WTC11 (cell line): Measurements from ENCODE around the gene MDN1. TPM values are rescaled to one million over a fixed set of nuclear protein-coding genes. Genes with fewer than 3 reads are reported as not detected.

ENCODE experiments used
- ATAC-seq: fragments of 200-7000 bp; cut with Tn5 transposase; 2 replicates; pipeline ENCODE4 v1.10.0; 2021; ENCODE audit warnings: mild to moderate bottlenecking, moderate library complexity
- CTCF ChIA-PET: fragments of 300-600 bp; sonication (Branson Sonifier 250); formaldehyde crosslinking; loops from one replicate; lab custom pipeline; 2021; ENCODE audit warnings: antibody characterized with exemption; lab: Charles Lee
- POLR2A ChIA-PET: fragments of 350-600 bp; sonication (Branson Sonifier 250); formaldehyde crosslinking; loops from one replicate; lab custom pipeline; 2021; ENCODE audit warnings: antibody characterized with exemption; lab: Charles Lee
- DNase-seq: peaks from one replicate; pipeline ENCODE4 v3.0.0; 2021; ENCODE audit warnings: low spot score
- H3K27ac Mint-ChIP-seq: 2 replicates; pipeline ENCODE4 v1.8.0; 2021; ENCODE audit warnings: mixed read lengths
- H3K27me3 Mint-ChIP-seq: 2 replicates; pipeline ENCODE4 v1.8.0; 2021; ENCODE audit warnings: low read depth, mild to moderate bottlenecking, moderate library complexity, mixed read lengths
- H3K36me3 Mint-ChIP-seq: 2 replicates; pipeline ENCODE4 v1.8.0; 2021; ENCODE audit warnings: mixed read lengths
- H3K4me1 Mint-ChIP-seq: 2 replicates; pipeline ENCODE4 v1.8.0; 2022; ENCODE audit warnings: mixed read lengths
- H3K4me3 Mint-ChIP-seq: 2 replicates; pipeline ENCODE4 v1.8.0; 2021; ENCODE audit warnings: mild to moderate bottlenecking, moderate library complexity, mixed read lengths
- H3K9me3 Mint-ChIP-seq: 2 replicates; pipeline ENCODE4 v1.8.0; 2021; ENCODE audit warnings: mixed read lengths
- ELF4 ChIP-seq: sonication (generic); formaldehyde crosslinking; IDR thresholded peaks from 2 replicates; pipeline ENCODE4 v1.8.1; 2022; ENCODE audit warnings: low read depth, mild to moderate bottlenecking, moderate library complexity, missing genetic modification reagents
- ERG ChIP-seq: fragments of 250-450 bp; sonication (Bioruptor Pico); IDR thresholded peaks from 2 replicates; pipeline ENCODE4 v1.8.0; 2021; ENCODE audit warnings: mild to moderate bottlenecking
- GRHL2 ChIP-seq: fragments of 250-450 bp; sonication (Bioruptor Pico); IDR thresholded peaks from 2 replicates; pipeline ENCODE4 v1.8.0; 2022; ENCODE audit warnings: mild to moderate bottlenecking, moderate library complexity; ENCODE audit not compliant: insufficient replicate concordance, severe bottlenecking
- IRF2 ChIP-seq: sonication (generic); formaldehyde crosslinking; IDR thresholded peaks from 2 replicates; pipeline ENCODE4 v1.8.0; 2022; ENCODE audit warnings: low read depth, missing genetic modification reagents, borderline replicate concordance
- NFE2L1 ChIP-seq: sonication (generic); formaldehyde crosslinking; IDR thresholded peaks from 2 replicates; pipeline ENCODE4 v1.8.1; 2023; ENCODE audit warnings: missing genetic modification reagents
- RELA ChIP-seq: sonication (generic); formaldehyde crosslinking; IDR thresholded peaks from 2 replicates; pipeline ENCODE4 v1.8.1; 2022; ENCODE audit warnings: missing genetic modification reagents, mild to moderate bottlenecking, borderline replicate concordance
- SOX15 ChIP-seq: fragments of 250-450 bp; sonication (Bioruptor Pico); IDR thresholded peaks from 2 replicates; pipeline ENCODE4 v1.9.0; 2021; ENCODE audit warnings: mild to moderate bottlenecking
- TCF7 ChIP-seq: sonication (generic); formaldehyde crosslinking; IDR thresholded peaks from 2 replicates; pipeline ENCODE4 v1.8.0; 2022; ENCODE audit warnings: mild to moderate bottlenecking, low read depth, missing genetic modification reagents, moderate library complexity
- USF1 ChIP-seq: sonication (generic); formaldehyde crosslinking; IDR thresholded peaks from 2 replicates; pipeline ENCODE4 v1.8.0; 2022; ENCODE audit warnings: mild to moderate bottlenecking, missing genetic modification reagents
- ZNF121 ChIP-seq: sonication (generic); formaldehyde crosslinking; IDR thresholded peaks from 2 replicates; pipeline ENCODE4 v1.8.0; 2023; ENCODE audit warnings: missing genetic modification reagents
- ZNF232 ChIP-seq: sonication (generic); formaldehyde crosslinking; IDR thresholded peaks from 2 replicates; pipeline ENCODE4 v1.8.0; 2022; ENCODE audit warnings: mild to moderate bottlenecking, missing genetic modification reagents
- ZNF396 ChIP-seq: fragments of 250-450 bp; sonication (Bioruptor Pico); IDR thresholded peaks from 2 replicates; pipeline ENCODE4 v1.8.0; 2021; ENCODE audit warnings: mild to moderate bottlenecking, moderate library complexity, borderline replicate concordance
- ZNF416 ChIP-seq: fragments of 250-450 bp; sonication (Bioruptor Pico); IDR thresholded peaks from 2 replicates; pipeline ENCODE4 v1.9.0; 2021; ENCODE audit warnings: mild to moderate bottlenecking, inconsistent platforms
- total RNA-seq: library from RNA; stranded (reverse); gene quantifications from 3 replicates; pipeline ENCODE4 v1.2.3, GENCODE V29; 2021
- TF ChIP-seq, protein P1 (sequence below): sonication (generic); formaldehyde crosslinking; IDR thresholded peaks from 2 replicates; pipeline ENCODE4 v1.8.0; 2023; ENCODE audit warnings: missing genetic modification reagents
- TF ChIP-seq, protein P2 (sequence below): sonication (generic); formaldehyde crosslinking; IDR thresholded peaks from 2 replicates; pipeline ENCODE4 v1.8.1; 2023; ENCODE audit warnings: mild to moderate bottlenecking, missing genetic modification reagents
- TF ChIP-seq, protein P3 (sequence below): sonication (generic); formaldehyde crosslinking; IDR thresholded peaks from 2 replicates; pipeline ENCODE4 v1.8.0; 2023; ENCODE audit warnings: missing genetic modification reagents, mild to moderate bottlenecking, borderline replicate concordance
- TF ChIP-seq, protein P4 (sequence below): sonication (generic); formaldehyde crosslinking; IDR thresholded peaks from 2 replicates; pipeline ENCODE4 v1.8.0; 2022; ENCODE audit warnings: mild to moderate bottlenecking, missing genetic modification reagents
- TF ChIP-seq, protein P5 (sequence below): sonication (generic); formaldehyde crosslinking; IDR thresholded peaks from 2 replicates; pipeline ENCODE4 v1.8.0; 2022; ENCODE audit warnings: missing genetic modification reagents

MDN1 gene
- total RNA-seq, 1 experiment from 2014 or later, result 195 TPM

DNA sequence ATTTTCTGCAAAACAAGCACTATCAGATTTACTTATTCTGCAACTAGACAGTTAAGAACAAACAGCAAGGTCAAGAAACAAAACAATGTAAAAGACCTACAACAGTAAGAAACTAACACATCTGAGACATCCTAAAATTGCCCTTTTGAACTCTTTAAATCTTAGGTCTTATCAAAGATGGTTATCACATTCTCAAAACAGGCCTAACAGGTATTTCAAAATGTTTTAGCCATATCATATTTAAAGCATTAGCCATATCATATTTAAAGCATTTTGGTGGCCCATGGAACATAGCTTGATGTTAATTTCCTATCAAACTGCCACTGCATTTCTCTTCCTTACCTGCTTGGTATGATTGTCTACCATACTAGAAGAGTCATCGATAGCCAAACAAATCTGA is 169.9 kb downstream of the MDN1 start:
- no peak overlapping the region for H3K4me3 Mint-ChIP-seq
- H3K36me3 Mint-ChIP-seq, result peaks cover 91% of the 10 kb centered on the region
- POLR2A ChIA-PET, result no interaction called here
- no peaks in the 10 kb centered on the region for H3K4me1 Mint-ChIP-seq
- no peak overlapping the region for H3K27ac Mint-ChIP-seq
- CTCF ChIA-PET, result no interaction called here
- TF ChIP-seq ZNF232 (CRISPR knock-in tag) (no peak), ERG (CRISPR knock-in tag) (no peak), RELA (CRISPR knock-in tag) (no peak), IRF2 (CRISPR knock-in tag) (no peak), NFE2L1 (CRISPR knock-in tag) (no peak), ZNF416 (CRISPR knock-in tag) (no peak)
- TF ChIP-seq, protein P1, sequence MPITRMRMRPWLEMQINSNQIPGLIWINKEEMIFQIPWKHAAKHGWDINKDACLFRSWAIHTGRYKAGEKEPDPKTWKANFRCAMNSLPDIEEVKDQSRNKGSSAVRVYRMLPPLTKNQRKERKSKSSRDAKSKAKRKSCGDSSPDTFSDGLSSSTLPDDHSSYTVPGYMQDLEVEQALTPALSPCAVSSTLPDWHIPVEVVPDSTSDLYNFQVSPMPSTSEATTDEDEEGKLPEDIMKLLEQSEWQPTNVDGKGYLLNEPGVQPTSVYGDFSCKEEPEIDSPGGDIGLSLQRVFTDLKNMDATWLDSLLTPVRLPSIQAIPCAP (CRISPR knock-in tag), result no peak
- no peak for ATAC-seq
- H3K9me3 Mint-ChIP-seq, result no peaks in the 10 kb centered on the region
- H3K27me3 Mint-ChIP-seq, result no peaks in the 10 kb centered on the region
- no peak for DNase-seq

- ATAC-seq (no peak), DNase-seq (no peak)
- Mint-ChIP-seq H3K27ac (no peak overlapping the region), H3K4me1 (no peaks in the 10 kb centered on the region), H3K27me3 (no peaks in the 10 kb centered on the region), H3K4me3 (no peak overlapping the region), H3K36me3 (peaks cover 80% of the 10 kb centered on the region), H3K9me3 (no peaks in the 10 kb centered on the region)
- POLR2A ChIA-PET, result no interaction called here
- TF ChIP-seq, protein P2, sequence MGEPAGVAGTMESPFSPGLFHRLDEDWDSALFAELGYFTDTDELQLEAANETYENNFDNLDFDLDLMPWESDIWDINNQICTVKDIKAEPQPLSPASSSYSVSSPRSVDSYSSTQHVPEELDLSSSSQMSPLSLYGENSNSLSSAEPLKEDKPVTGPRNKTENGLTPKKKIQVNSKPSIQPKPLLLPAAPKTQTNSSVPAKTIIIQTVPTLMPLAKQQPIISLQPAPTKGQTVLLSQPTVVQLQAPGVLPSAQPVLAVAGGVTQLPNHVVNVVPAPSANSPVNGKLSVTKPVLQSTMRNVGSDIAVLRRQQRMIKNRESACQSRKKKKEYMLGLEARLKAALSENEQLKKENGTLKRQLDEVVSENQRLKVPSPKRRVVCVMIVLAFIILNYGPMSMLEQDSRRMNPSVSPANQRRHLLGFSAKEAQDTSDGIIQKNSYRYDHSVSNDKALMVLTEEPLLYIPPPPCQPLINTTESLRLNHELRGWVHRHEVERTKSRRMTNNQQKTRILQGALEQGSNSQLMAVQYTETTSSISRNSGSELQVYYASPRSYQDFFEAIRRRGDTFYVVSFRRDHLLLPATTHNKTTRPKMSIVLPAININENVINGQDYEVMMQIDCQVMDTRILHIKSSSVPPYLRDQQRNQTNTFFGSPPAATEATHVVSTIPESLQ (CRISPR knock-in tag), result no peak
- TF ChIP-seq ELF4 (CRISPR knock-in tag) (no peak), ZNF121 (no peak), GRHL2 (CRISPR knock-in tag) (no peak)
- CTCF ChIA-PET, result no interaction called here
These were observed 174.7 kb downstream of the MDN1 start for GRCh38 chr6:89644864-89645263.

- ChIA-PET CTCF (no interaction called here), POLR2A (no interaction called here)
- Mint-ChIP-seq H3K9me3 (no peaks in the 10 kb centered on the region), H3K4me3 (no peak overlapping the region), H3K36me3 (peaks cover 67% of the 10 kb centered on the region), H3K27ac (no peak overlapping the region), H3K27me3 (no peaks in the 10 kb centered on the region), H3K4me1 (peaks cover 7% of the 10 kb centered on the region)
- no peak for DNase-seq
- ATAC-seq, result no peak
- TF ChIP-seq, protein P3, sequence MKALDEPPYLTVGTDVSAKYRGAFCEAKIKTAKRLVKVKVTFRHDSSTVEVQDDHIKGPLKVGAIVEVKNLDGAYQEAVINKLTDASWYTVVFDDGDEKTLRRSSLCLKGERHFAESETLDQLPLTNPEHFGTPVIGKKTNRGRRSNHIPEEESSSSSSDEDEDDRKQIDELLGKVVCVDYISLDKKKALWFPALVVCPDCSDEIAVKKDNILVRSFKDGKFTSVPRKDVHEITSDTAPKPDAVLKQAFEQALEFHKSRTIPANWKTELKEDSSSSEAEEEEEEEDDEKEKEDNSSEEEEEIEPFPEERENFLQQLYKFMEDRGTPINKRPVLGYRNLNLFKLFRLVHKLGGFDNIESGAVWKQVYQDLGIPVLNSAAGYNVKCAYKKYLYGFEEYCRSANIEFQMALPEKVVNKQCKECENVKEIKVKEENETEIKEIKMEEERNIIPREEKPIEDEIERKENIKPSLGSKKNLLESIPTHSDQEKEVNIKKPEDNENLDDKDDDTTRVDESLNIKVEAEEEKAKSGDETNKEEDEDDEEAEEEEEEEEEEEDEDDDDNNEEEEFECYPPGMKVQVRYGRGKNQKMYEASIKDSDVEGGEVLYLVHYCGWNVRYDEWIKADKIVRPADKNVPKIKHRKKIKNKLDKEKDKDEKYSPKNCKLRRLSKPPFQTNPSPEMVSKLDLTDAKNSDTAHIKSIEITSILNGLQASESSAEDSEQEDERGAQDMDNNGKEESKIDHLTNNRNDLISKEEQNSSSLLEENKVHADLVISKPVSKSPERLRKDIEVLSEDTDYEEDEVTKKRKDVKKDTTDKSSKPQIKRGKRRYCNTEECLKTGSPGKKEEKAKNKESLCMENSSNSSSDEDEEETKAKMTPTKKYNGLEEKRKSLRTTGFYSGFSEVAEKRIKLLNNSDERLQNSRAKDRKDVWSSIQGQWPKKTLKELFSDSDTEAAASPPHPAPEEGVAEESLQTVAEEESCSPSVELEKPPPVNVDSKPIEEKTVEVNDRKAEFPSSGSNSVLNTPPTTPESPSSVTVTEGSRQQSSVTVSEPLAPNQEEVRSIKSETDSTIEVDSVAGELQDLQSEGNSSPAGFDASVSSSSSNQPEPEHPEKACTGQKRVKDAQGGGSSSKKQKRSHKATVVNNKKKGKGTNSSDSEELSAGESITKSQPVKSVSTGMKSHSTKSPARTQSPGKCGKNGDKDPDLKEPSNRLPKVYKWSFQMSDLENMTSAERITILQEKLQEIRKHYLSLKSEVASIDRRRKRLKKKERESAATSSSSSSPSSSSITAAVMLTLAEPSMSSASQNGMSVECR (CRISPR knock-in tag), result no peak
- TF ChIP-seq, protein P4, sequence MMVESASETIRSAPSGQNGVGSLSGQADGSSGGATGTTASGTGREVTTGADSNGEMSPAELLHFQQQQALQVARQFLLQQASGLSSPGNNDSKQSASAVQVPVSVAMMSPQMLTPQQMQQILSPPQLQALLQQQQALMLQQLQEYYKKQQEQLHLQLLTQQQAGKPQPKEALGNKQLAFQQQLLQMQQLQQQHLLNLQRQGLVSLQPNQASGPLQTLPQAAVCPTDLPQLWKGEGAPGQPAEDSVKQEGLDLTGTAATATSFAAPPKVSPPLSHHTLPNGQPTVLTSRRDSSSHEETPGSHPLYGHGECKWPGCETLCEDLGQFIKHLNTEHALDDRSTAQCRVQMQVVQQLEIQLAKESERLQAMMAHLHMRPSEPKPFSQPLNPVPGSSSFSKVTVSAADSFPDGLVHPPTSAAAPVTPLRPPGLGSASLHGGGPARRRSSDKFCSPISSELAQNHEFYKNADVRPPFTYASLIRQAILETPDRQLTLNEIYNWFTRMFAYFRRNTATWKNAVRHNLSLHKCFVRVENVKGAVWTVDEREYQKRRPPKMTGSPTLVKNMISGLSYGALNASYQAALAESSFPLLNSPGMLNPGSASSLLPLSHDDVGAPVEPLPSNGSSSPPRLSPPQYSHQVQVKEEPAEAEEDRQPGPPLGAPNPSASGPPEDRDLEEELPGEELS, result no peak
- TF ChIP-seq, protein P5, sequence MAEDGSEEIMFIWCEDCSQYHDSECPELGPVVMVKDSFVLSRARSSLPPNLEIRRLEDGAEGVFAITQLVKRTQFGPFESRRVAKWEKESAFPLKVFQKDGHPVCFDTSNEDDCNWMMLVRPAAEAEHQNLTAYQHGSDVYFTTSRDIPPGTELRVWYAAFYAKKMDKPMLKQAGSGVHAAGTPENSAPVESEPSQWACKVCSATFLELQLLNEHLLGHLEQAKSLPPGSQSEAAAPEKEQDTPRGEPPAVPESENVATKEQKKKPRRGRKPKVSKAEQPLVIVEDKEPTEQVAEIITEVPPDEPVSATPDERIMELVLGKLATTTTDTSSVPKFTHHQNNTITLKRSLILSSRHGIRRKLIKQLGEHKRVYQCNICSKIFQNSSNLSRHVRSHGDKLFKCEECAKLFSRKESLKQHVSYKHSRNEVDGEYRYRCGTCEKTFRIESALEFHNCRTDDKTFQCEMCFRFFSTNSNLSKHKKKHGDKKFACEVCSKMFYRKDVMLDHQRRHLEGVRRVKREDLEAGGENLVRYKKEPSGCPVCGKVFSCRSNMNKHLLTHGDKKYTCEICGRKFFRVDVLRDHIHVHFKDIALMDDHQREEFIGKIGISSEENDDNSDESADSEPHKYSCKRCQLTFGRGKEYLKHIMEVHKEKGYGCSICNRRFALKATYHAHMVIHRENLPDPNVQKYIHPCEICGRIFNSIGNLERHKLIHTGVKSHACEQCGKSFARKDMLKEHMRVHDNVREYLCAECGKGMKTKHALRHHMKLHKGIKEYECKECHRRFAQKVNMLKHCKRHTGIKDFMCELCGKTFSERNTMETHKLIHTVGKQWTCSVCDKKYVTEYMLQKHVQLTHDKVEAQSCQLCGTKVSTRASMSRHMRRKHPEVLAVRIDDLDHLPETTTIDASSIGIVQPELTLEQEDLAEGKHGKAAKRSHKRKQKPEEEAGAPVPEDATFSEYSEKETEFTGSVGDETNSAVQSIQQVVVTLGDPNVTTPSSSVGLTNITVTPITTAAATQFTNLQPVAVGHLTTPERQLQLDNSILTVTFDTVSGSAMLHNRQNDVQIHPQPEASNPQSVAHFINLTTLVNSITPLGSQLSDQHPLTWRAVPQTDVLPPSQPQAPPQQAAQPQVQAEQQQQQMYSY, result no peak
- no peak for TF ChIP-seq ZNF121
- no peak for TF ChIP-seq ZNF396
- TF ChIP-seq GRHL2 (CRISPR knock-in tag), result no peak
- no peak for TF ChIP-seq TCF7 (CRISPR knock-in tag)
- TF ChIP-seq USF1 (CRISPR knock-in tag), result no peak
- no peak for TF ChIP-seq SOX15 (CRISPR knock-in tag)
These were observed 176.2 kb downstream of the MDN1 start for GRCh38 chr6:89643406-89643805.
